ENCODE data around the gene PTPRM.
"Not testable (repeated sequence)": the region's sequence is repeated elsewhere in the genome, so short reads cannot be mapped to it uniquely, and the experiment has no call there.

Gene PTPRM

GRCh38 chr18:7958081-7958896, 391.2 kb downstream of the PTPRM start:
- in situ Hi-C loops (cut with HindIII; ENCODE audit: low sequenced_read_pairs): no loop called here
- DNase-seq (ENCODE audit: low read depth, low spot score): peak; percentile 44
- TF ChIP-seq CTCF (IDR thresholded peaks at IDR 0.05; ENCODE audit: low read depth, low read length): no peak
- H3K4me3 ChIP-seq (ENCODE audit: low read depth, low read length): no peak overlapping the region

GRCh38 chr18:7958897-7959146, 391.7 kb downstream of the PTPRM start:
- in situ Hi-C loops (cut with HindIII; ENCODE audit: low sequenced_read_pairs): no loop called here
- no peak overlapping the region for H3K4me3 ChIP-seq (ENCODE audit: low read depth, low read length)
- TF ChIP-seq CTCF (IDR thresholded peaks at IDR 0.05; ENCODE audit: low read depth, low read length): no peak
- DNase-seq (ENCODE audit: low read depth, low spot score): no peak

- H3K4me3 ChIP-seq (ENCODE audit: low read depth, low read length); DNase-seq (ENCODE audit: low read depth, low spot score); in situ Hi-C loops (cut with HindIII; ENCODE audit: low sequenced_read_pairs): not testable (repeated sequence)
Measured at GRCh38 chr18:7966682-7967081, 399.6 kb downstream of the PTPRM start.

- DNase-seq (ENCODE audit: low read depth, low spot score): no peak
- in situ Hi-C loops (cut with HindIII; ENCODE audit: low sequenced_read_pairs): no loop called here
- H3K4me3 ChIP-seq (ENCODE audit: low read depth, low read length): no peak overlapping the region
- TF ChIP-seq CTCF (IDR thresholded peaks at IDR 0.05; ENCODE audit: low read depth, low read length): no peak
Measured at GRCh38 chr18:7974200-7974874, 407.2 kb downstream of the PTPRM start.

- no peak for DNase-seq (ENCODE audit: low read depth, low spot score)
- H3K4me3 ChIP-seq (ENCODE audit: low read depth, low read length): no peak overlapping the region
- TF ChIP-seq CTCF (IDR thresholded peaks at IDR 0.05; ENCODE audit: low read depth, low read length): no peak
- in situ Hi-C loops (cut with HindIII; ENCODE audit: low sequenced_read_pairs): no loop called here
Measured at GRCh38 chr18:7977897-7978296, 410.8 kb downstream of the PTPRM start.

GRCh38 chr18:7978834-7979233, 411.7 kb downstream of the PTPRM start:
- DNase-seq (ENCODE audit: low read depth, low spot score): no peak
- in situ Hi-C loops (cut with HindIII; ENCODE audit: low sequenced_read_pairs): no loop called here
- no peak for TF ChIP-seq CTCF (IDR thresholded peaks at IDR 0.05; ENCODE audit: low read depth, low read length)
- H3K4me3 ChIP-seq (ENCODE audit: low read depth, low read length): no peak overlapping the region

GRCh38 chr18:7979714-7980113, 412.6 kb downstream of the PTPRM start:
- no peak for DNase-seq (ENCODE audit: low read depth, low spot score)
- in situ Hi-C loops (cut with HindIII; ENCODE audit: low sequenced_read_pairs): no loop called here
- H3K4me3 ChIP-seq (ENCODE audit: low read depth, low read length): no peak overlapping the region
- no peak for TF ChIP-seq CTCF (IDR thresholded peaks at IDR 0.05; ENCODE audit: low read depth, low read length)
